Adrenal gland (tissue), 5 donors: Measurements from ENCODE around the gene FOXN1.
"Not testable (repeated sequence)": the region's sequence is repeated elsewhere in the genome, so short reads cannot be mapped to it uniquely, and the experiment has no call there.

ENCODE experiments used
- POLR2A ChIP-seq, 2 donors: fragments of 450-650 bp; IDR thresholded peaks; one replicate each; pipeline ENCODE4 v1.6.1; 2017; ENCODE audit warnings: antibody characterized with exemption in 2 of 2, mild to moderate bottlenecking in 2 of 2, moderate library complexity in 1 of 2
- TF ChIP-seq, protein P1 (sequence below), 6 experiments: fragments of 450-650 bp in 4 of 6; fragments of 200-600 bp in 2 of 6; sonication (generic) in 1 of 6; IDR thresholded peaks; 1 replicate in 5 of 6; 2 replicates in 1 of 6; pipeline versions ENCODE4 v1.5.1 to v1.8.0; 2016 to 2021; ENCODE audit warnings: antibody characterized with exemption in 6 of 6, mild to moderate bottlenecking in 2 of 6, moderate library complexity in 1 of 6
- donor health status: DM: no; HTN: no; CAD: no.

GRCh38 chr17:28468033-28468735, 38.0 kb upstream of the FOXN1 start:
- TF ChIP-seq, protein P1, sequence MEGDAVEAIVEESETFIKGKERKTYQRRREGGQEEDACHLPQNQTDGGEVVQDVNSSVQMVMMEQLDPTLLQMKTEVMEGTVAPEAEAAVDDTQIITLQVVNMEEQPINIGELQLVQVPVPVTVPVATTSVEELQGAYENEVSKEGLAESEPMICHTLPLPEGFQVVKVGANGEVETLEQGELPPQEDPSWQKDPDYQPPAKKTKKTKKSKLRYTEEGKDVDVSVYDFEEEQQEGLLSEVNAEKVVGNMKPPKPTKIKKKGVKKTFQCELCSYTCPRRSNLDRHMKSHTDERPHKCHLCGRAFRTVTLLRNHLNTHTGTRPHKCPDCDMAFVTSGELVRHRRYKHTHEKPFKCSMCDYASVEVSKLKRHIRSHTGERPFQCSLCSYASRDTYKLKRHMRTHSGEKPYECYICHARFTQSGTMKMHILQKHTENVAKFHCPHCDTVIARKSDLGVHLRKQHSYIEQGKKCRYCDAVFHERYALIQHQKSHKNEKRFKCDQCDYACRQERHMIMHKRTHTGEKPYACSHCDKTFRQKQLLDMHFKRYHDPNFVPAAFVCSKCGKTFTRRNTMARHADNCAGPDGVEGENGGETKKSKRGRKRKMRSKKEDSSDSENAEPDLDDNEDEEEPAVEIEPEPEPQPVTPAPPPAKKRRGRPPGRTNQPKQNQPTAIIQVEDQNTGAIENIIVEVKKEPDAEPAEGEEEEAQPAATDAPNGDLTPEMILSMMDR (IDR thresholded peaks at IDR 0.05) = not testable (repeated sequence)
- TF ChIP-seq POLR2A (IDR thresholded peaks at IDR 0.05) = not testable (repeated sequence)
